ENCODE measurements around the gene KMT2B.

The KMT2B gene

DNA sequence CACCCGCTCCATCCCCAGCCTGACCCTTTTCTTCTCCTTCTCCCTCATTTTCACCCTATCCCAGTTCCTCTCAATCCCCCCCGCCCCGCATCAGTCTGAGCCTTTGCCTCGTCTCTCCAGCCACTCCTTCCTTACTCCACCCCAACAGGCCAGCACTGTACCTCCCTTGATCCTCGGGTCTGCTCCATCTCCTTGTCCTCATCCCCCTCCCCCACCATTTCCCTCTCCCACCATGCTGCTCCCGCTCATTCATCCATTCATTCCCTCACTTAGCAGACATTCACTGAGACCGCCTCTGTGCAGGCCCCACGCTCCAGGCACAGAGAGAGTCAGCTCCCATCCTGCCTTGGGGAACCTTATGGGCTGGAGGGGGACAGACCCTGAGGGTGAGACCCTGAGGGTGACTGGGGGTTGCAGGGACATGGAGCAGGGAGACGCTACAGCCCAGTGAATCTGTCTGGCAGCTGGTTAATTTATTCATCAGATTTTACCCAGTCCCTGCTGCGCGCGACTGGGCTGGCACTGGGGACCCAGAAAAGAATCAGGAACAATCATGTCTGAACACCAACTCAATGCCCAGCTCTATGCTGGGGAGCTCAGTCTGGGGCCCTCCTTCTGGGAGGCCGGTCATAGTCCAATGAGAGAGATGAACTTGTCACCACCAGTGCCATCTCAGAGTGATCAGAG lies 58.4 kb downstream of the KMT2B start:
- no peak for ATAC-seq (ENCODE audit: low read depth)
- H3K4me1 Mint-ChIP-seq, result peaks cover 11% of the 10 kb centered on the region
- no peaks in the 10 kb centered on the region for H3K27me3 Mint-ChIP-seq
- H3K9me3 Mint-ChIP-seq, result no peaks in the 10 kb centered on the region
- no peak for DNase-seq (ENCODE audit: low spot score in 2 of 2)
- peak overlapping the region; percentile 83 for H3K27ac Mint-ChIP-seq
- H3K36me3 Mint-ChIP-seq, result peaks cover 2% of the 10 kb centered on the region
- peak overlapping the region; percentile 93 for H3K4me3 Mint-ChIP-seq

DNA sequence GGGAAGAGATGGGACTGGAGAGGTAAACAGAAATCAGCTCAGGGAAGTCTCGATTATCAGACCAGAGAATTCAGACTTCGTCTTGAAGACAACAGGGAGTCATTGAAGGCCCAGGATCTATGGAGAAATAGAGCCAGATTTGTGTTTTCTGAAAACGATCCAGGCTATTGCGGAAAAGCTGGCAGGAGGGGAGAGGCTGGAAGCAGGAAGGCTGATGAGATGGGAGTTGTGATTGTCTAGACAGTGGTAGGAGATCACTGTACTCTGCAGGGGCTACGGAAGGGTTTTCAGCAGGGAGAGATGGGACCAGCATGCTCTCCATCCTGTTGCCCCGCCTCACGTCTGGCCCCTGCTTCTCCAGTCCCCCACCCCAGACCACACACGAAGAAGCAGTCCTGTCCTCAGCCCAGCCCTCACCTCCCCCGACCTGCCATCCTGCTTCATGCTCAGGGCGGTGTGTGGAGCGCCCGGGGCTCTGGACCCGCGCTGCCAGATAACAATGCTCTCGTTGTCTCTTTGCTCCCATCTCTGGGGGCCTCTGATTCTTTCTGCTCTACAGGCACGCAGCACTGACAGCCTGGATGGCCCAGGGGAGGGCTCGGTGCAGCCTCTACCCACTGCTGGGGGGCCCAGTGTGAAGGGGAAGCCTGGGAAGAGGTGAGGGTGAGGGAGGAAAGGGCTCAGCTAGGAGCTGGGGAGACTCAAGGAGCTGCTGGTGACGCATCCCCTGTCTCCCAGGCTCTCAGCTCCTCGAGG lies 59.5 kb downstream of the KMT2B start:
- Mint-ChIP-seq H3K9me3 (no peaks in the 10 kb centered on the region), H3K4me3 (no peak overlapping the region), H3K27me3 (no peaks in the 10 kb centered on the region), H3K4me1 (peaks cover 11% of the 10 kb centered on the region), H3K27ac (no peak overlapping the region), H3K36me3 (peaks cover 3% of the 10 kb centered on the region)
- ATAC-seq (ENCODE audit: low read depth), result no peak
- no peak for DNase-seq (ENCODE audit: low spot score in 2 of 2)

DNA sequence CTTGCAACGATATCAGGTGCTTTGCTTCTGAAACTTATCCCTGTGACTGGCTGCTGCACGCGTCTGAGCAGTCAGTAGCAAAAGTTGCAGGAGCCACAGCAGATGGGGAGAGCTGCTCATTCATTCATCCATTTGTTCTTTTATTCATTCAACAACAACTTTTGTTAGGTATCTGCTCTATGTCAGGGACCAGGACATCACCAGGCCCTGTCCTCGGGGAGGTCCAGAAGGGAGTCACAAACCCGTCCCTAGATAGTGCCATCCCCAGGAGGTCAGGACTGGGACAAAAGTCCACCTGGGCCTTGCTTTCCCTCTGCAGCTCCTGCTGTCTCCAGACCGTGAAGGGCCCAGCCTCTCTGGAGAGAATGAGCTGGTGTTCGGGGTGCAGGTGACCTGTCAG lies 60.2 kb downstream of the KMT2B start:
- Mint-ChIP-seq H3K27ac (no peak overlapping the region), H3K4me3 (no peak overlapping the region)
- no peak for DNase-seq (ENCODE audit: low spot score in 2 of 2)

DNA sequence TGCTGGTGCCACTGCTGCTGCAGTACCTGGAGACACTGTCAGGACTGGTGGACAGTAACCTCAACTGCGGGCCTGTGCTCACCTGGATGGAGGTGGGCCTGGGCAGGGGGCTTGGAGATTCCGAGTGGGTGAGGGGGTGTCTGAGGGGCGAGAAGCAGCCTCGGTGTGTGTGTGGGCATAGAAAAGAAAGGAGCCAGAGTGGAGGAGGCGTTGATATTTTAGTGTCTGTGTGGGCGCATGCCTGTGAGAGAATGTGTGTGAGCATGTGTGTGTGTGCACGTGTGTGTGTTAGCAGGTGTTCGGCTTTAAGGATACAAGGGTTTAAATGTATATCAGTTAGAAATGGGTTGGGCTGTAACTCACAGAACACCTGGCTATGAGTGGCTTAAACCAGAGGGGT lies 61.2 kb downstream of the KMT2B start:
- DNase-seq (ENCODE audit: low spot score in 2 of 2), result no peak
- ATAC-seq (ENCODE audit: low read depth), result no peak
- Mint-ChIP-seq H3K27me3 (no peaks in the 10 kb centered on the region), H3K36me3 (peaks cover 9% of the 10 kb centered on the region), H3K27ac (no peak overlapping the region), H3K4me3 (no peak overlapping the region), H3K9me3 (no peaks in the 10 kb centered on the region), H3K4me1 (peaks cover 11% of the 10 kb centered on the region)

More for the DNA sequence above, 60.2 kb downstream of the KMT2B start:
- peaks cover 6% of the 10 kb centered on the region for H3K36me3 Mint-ChIP-seq
- H3K27me3 Mint-ChIP-seq, result no peaks in the 10 kb centered on the region
- ATAC-seq (ENCODE audit: low read depth), result no peak
- H3K4me1 Mint-ChIP-seq, result peaks cover 11% of the 10 kb centered on the region
- no peaks in the 10 kb centered on the region for H3K9me3 Mint-ChIP-seq

DNA sequence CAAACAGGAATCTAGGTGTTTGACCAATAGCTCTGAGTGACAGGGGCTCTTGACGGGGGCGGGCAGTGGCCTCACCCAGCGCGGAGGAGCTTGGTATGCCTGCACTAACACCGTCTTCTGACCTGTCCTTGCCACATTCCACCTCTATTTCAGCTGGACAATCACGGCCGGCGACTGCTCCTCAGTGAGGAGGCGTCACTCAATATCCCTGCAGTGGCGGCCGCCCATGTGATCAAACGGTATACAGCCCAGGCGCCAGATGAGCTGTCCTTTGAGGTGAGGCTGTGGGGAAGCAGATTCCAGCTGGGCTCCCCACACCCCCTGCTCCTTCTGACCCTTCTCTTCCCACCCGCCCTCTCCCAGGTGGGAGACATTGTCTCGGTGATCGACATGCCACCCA lies 62.3 kb downstream of the KMT2B start:
- Mint-ChIP-seq H3K4me3 (no peak overlapping the region), H3K27ac (no peak overlapping the region), H3K4me1 (peaks cover 7% of the 10 kb centered on the region), H3K9me3 (no peaks in the 10 kb centered on the region), H3K27me3 (no peaks in the 10 kb centered on the region), H3K36me3 (peaks cover 9% of the 10 kb centered on the region)
- DNase-seq (ENCODE audit: low spot score in 2 of 2), result no peak
- ATAC-seq (ENCODE audit: low read depth), result no peak

DNA sequence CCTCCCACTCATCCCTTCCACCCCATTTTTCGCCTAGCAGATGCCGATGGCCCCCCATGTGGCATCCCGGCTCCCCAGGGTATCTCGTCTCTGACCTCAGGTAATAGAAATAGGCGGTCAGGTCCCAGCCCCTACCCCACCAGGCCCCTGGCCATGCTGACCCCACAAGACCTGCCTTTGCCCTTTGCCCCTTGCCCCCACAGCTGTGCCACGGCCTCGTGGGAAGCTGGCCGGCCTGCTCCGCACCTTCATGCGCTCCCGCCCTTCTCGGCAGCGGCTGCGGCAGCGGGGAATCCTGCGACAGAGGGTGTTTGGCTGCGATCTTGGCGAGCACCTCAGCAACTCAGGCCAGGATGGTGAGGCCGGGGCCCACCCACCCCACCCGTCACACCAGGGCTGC lies 62.9 kb downstream of the KMT2B start:
- Mint-ChIP-seq H3K27ac (no peak overlapping the region), H3K36me3 (peaks cover 9% of the 10 kb centered on the region), H3K27me3 (no peaks in the 10 kb centered on the region), H3K4me3 (no peak overlapping the region), H3K4me1 (peaks cover 7% of the 10 kb centered on the region), H3K9me3 (no peaks in the 10 kb centered on the region)
- ATAC-seq (ENCODE audit: low read depth), result no peak
- DNase-seq (ENCODE audit: low spot score in 2 of 2), result no peak

DNA sequence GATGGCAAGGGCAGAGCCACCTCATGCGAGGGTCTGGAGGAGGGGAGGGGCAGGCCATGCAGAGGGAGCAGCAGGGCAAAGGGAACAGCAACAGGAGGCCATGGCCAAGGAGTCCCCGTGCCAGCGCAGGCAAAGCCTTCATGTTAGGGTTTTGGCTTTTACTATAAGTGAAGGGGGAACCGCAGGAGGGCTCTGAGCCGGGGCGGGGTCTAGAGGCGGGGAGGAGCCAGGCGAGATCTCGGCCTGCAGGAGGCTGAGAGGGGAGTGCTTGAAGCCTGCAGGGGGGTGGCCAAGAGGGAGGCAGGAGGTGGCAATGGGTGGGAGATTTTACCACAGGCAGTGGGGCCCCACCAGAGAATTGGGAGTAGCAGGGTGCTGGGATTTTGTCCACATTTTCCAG lies 63.8 kb downstream of the KMT2B start:
- H3K27me3 Mint-ChIP-seq, result no peaks in the 10 kb centered on the region
- no peak overlapping the region for H3K4me3 Mint-ChIP-seq
- peaks cover 9% of the 10 kb centered on the region for H3K36me3 Mint-ChIP-seq
- peaks cover 1% of the 10 kb centered on the region for H3K4me1 Mint-ChIP-seq
- ATAC-seq (ENCODE audit: low read depth) (no peak), DNase-seq (ENCODE audit: low spot score in 2 of 2) (no peak)
- H3K27ac Mint-ChIP-seq, result no peak overlapping the region
- no peaks in the 10 kb centered on the region for H3K9me3 Mint-ChIP-seq

DNA sequence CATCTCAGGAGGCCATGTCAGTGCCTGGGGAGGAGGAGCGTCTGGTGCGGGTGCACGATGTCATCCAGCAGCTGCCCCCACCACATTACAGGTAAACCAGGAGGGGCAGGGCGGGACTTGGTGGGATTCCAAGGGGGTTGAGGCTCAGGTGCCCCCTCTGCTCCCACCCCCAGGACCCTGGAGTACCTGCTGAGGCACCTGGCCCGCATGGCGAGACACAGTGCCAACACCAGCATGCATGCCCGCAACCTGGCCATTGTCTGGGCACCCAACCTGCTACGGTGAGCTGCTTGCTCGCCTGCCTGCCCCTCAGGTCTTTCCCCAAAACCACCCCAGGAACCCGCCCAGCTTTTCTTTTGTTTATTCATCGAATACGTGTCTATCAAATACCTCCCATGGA lies 64.8 kb downstream of the KMT2B start:
- H3K4me1 Mint-ChIP-seq, result no peaks in the 10 kb centered on the region
- H3K36me3 Mint-ChIP-seq, result peaks cover 9% of the 10 kb centered on the region
- H3K27ac Mint-ChIP-seq, result no peak overlapping the region
- no peaks in the 10 kb centered on the region for H3K27me3 Mint-ChIP-seq
- H3K9me3 Mint-ChIP-seq, result no peaks in the 10 kb centered on the region
- ATAC-seq (ENCODE audit: low read depth) (no peak), DNase-seq (ENCODE audit: low spot score in 2 of 2) (no peak)
- no peak overlapping the region for H3K4me3 Mint-ChIP-seq

DNA sequence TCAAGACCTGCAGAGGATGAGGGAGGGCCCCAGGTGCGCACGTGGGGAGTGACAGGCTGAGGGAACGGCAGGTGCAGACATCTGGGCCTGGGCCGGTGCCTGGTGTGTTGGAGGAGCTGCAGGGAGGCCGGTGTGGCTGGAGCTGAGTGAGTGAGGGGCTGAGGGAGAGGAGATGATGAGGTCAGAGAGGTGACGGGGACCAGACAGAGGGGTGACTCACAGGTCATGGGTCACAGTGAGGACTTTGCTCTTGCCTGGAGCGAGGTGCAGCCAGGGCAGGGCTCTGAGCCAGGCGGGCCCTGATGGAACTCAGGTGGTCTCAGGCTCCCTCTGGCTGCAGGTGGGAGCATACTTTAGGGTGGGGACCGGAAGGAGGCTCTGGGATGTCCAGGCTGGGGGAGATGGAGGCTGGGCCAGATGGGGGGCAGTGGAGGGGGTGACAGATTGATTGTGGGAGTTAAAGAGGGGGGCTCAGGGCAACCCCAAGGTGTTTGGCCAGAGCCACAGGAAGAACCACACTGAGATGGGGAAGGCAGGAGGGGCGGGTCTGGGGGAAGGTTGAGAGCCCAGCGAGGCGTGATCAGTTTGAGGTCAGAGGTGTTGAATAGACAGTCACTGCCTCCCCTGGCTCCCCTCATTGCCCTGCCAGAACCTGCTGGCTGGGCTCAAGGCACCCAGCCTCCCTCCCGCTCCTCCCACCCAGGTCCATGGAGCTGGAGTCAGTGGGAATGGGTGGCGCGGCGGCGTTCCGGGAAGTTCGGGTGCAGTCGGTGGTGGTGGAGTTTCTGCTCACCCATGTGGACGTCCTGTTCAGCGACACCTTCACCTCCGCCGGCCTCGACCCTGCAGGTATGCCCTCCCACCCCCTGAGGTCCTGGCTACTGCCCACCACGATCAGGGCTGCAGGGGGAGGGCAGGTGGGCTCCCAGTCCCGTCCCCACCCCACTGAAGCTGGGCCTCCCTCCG lies 65.9 kb downstream of the KMT2B start:
- ATAC-seq (ENCODE audit: low read depth) (no peak), DNase-seq (ENCODE audit: low spot score in 2 of 2) (no peak)
- H3K9me3 Mint-ChIP-seq, result no peaks in the 10 kb centered on the region
- H3K4me3 Mint-ChIP-seq, result no peak overlapping the region
- no peaks in the 10 kb centered on the region for H3K4me1 Mint-ChIP-seq
- H3K27me3 Mint-ChIP-seq, result no peaks in the 10 kb centered on the region
- peaks cover 9% of the 10 kb centered on the region for H3K36me3 Mint-ChIP-seq
- H3K27ac Mint-ChIP-seq, result no peak overlapping the region

DNA sequence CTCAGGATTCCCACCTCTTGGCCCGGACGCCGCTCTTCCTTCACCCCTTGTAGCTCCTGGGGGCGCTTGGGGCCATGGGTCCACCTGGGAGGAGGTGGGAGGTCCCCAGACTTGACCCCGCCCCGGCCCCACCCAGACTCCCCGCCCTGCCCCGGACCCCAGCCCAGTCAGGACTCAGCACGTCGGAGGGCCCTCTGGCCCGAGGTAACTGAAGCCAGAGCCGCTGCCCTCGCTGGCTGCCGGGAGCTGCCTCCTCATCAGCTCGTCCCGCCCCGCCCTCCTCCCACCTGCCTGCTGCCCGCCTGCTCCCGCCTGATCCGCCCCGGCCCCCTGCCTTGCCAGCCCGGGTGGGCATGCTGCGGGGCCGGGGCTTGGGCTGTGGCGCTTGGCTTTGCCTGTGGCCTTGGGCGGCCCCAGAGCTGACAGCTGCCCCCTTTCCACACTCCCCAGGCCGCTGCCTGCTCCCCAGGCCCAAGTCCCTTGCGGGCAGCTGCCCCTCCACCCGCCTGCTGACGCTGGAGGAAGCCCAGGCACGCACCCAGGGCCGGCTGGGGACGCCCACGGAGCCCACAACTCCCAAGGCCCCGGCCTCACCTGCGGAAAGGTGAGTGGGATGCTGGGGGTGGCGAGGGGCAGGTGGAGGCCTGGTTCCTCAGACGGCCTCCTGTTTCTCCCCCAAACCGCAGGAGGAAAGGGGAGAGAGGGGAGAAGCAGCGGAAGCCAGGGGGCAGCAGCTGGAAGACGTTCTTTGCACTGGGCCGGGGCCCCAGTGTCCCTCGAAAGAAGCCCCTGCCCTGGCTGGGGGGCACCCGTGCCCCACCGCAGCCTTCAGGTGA lies 66.9 kb downstream of the KMT2B start:
- Mint-ChIP-seq H3K27me3 (no peaks in the 10 kb centered on the region), H3K4me1 (no peaks in the 10 kb centered on the region), H3K9me3 (no peaks in the 10 kb centered on the region), H3K27ac (no peak overlapping the region), H3K4me3 (no peak overlapping the region), H3K36me3 (peaks cover 8% of the 10 kb centered on the region)
- DNase-seq (ENCODE audit: low spot score in 2 of 2) (no peak), ATAC-seq (ENCODE audit: low read depth) (no peak)

DNA sequence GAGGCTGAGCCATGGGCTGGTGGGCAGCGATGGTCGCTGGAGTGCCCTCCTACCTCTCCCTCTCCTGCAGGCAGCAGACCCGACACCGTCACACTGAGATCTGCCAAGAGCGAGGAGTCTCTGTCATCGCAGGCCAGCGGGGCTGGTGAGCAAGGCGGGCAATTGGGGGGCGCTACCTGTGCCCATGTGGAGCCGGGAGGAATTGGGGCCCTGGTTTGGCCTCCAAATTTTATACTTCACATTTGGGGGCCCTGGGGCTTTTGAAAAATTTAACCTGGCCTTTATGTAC lies 67.5 kb downstream of the KMT2B start:
- no peak for DNase-seq (ENCODE audit: low spot score in 2 of 2)
- Mint-ChIP-seq H3K27ac (no peak overlapping the region), H3K27me3 (no peaks in the 10 kb centered on the region), H3K4me3 (no peak overlapping the region), H3K36me3 (peaks cover 7% of the 10 kb centered on the region), H3K4me1 (no peaks in the 10 kb centered on the region), H3K9me3 (no peaks in the 10 kb centered on the region)
- ATAC-seq (ENCODE audit: low read depth), result no peak

DNA sequence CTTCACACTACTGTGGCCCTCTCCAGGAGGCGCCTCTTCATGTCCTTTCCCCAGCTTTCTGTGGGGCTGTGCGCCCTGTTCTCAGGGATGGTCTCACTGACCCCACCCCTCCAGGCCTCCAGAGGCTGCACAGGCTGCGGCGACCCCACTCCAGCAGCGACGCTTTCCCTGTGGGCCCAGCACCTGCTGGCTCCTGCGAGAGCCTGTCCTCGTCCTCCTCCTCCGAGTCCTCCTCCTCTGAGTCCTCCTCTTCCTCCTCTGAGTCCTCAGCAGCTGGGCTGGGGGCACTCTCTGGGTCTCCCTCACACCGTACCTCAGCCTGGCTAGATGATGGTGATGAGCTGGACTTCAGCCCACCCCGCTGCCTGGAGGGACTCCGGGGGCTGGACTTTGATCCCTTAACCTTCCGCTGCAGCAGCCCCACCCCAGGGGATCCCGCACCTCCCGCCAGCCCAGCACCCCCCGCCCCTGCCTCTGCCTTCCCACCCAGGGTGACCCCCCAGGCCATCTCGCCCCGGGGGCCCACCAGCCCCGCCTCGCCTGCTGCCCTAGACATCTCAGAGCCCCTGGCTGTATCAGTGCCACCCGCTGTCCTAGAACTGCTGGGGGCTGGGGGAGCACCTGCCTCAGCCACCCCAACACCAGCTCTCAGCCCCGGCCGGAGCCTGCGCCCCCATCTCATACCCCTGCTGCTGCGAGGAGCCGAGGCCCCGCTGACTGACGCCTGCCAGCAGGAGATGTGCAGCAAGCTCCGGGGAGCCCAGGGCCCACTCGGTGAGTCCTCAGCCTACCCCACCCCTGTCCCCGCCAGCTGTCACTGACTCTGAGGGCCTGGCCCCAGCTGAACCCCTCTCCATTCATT lies 68.7 kb downstream of the KMT2B start:
- Mint-ChIP-seq H3K27ac (no peak overlapping the region), H3K36me3 (peaks cover 6% of the 10 kb centered on the region), H3K9me3 (no peaks in the 10 kb centered on the region), H3K4me3 (no peak overlapping the region), H3K27me3 (no peaks in the 10 kb centered on the region), H3K4me1 (no peaks in the 10 kb centered on the region)
- ATAC-seq (ENCODE audit: low read depth) (no peak), DNase-seq (ENCODE audit: low spot score in 2 of 2) (no peak)

DNA sequence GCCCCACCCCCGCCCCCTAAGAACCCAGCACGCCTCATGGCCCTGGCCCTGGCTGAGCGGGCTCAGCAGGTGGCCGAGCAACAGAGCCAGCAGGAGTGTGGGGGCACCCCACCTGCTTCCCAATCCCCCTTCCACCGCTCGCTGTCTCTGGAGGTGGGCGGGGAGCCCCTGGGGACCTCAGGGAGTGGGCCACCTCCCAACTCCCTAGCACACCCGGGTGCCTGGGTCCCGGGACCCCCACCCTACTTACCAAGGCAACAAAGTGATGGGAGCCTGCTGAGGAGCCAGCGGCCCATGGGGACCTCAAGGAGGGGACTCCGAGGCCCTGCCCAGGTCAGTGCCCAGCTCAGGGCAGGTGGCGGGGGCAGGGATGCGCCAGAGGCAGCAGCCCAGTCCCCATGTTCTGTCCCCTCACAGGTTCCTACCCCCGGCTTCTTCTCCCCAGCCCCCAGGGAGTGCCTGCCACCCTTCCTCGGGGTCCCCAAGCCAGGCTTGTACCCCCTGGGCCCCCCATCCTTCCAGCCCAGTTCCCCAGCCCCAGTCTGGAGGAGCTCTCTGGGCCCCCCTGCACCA lies 69.5 kb downstream of the KMT2B start:
- no peaks in the 10 kb centered on the region for H3K9me3 Mint-ChIP-seq
- no peaks in the 10 kb centered on the region for H3K4me1 Mint-ChIP-seq

More for the DNA sequence above, 69.5 kb downstream of the KMT2B start:
- Mint-ChIP-seq H3K4me3 (no peak overlapping the region), H3K27ac (no peak overlapping the region), H3K36me3 (peaks cover 6% of the 10 kb centered on the region), H3K27me3 (no peaks in the 10 kb centered on the region)
- ATAC-seq (ENCODE audit: low read depth) (no peak), DNase-seq (ENCODE audit: low spot score in 2 of 2) (no peak)

Data from memory B cell (primary cell).